Superior temporal gyrus (tissue), 1 donor: ENCODE results near the gene PANX2.

Experiments used
- DNase-seq: peaks from one replicate; pipeline ENCODE4 v3.0.0-alpha.2; 2016; ENCODE audit errors: extremely low spot score

Gene PANX2

DNA sequence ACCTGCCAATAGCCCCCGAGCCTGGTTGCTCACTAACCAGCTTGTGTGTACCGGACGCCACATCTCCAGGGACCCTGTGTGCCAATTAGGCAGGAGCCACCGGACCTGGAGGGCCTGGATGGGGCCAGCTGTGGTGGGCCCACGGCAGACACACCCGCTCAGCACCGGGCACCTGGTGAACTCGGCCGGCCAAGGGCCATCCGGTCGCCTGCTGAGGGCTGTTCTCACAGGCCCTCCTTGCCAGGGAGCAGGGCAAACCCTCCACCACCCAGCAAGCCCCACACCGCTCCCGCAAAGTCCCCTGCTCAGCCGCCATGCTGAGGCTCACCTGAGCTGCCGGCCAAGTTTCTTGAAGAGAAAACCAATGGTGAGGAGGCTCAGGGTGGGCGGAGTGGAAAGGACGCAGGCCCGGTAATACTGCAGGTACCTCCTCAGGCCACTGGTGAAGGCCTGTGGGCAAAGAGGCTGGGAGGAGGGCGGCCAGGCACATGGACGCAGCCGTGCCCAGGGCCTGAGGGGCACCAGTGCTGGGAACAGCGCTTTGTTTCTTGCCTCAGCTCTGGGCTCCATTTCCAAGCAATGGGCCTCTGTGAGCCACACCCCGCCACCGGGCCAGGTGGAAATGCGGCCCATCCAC, 57.2 kb downstream of the PANX2 start:
- no peak for DNase-seq

DNA sequence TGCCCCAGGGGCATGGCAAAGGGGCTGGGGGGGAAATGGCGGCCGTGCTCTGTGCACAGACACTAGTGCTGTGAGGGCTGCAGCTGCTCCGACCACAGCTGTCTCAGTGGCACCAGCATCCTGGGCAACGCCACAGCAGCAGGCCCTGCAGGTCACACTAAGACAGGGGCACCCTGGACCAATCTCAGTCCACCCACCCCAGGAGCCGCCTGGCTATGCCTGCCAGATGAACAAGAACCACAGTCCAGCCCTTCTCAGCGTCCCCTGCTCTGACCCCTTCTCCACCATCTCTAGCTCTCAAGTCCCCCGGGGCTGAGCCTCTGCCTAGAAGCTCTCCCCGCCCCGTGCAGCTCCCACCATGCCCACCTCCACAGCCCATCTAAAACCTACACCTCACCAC, 57.8 kb downstream of the PANX2 start:
- no peak for DNase-seq

DNA sequence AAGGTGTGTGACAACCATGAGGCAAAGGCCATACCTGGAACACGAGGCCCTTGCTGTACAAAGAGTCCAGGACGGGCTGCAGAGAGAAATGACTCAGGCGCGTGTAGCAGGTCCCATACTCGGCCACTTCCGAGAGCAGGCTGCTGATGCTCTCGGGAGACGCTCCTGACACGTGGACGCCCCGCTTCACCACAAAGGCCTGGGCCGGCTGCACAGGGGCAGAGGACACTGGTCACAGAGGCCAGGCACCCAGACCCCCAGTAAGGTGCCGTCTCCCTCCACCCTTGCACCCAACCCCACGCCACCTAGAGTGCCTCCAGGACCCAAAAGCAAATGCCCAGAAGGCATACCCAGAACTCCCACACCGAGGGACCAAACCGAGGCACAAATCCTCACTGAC, 58.8 kb downstream of the PANX2 start:
- no peak for DNase-seq
